ENCODE data around the gene HOXC13. TPM values are rescaled to one million over a fixed set of nuclear protein-coding genes. Genes with fewer than 3 reads are reported as not detected.
A peak's percentile ranks its signal among the peaks of the same experiment; 100 is the strongest.

The HOXC13 gene
- total and polyA plus RNA-seq, 4 donors, result 0.10 TPM; not detected in 3

- Histone ChIP-seq H3K4me1 (ENCODE audit: control insufficient read depth, insufficient read depth, low read length) (peaks cover 83% of the 10 kb centered on the region), H3K27me3 (ENCODE audit: control insufficient read depth, insufficient read depth, low read length) (peaks cover 50% of the 10 kb centered on the region), H3K4me3 (ENCODE audit: low read depth, low read length) (peak overlapping the region; percentile 94), H3K9me3 (ENCODE audit: control insufficient read depth, insufficient read depth, low read length) (no peaks in the 10 kb centered on the region), H3K27ac (ENCODE audit: low read depth, low read length) (peak overlapping the region; percentile 99), H3K36me3 (ENCODE audit: control insufficient read depth, insufficient read depth, low read length) (peaks cover 13% of the 10 kb centered on the region)
- DNase-seq (ENCODE audit: low read depth in 4 of 6, low spot score in 6 of 6), result no peak
- 6% methylated on average over 52 of the region's 60 CpGs for WGBS (ENCODE audit: insufficient coverage)
These were observed 55.8 kb downstream of the HOXC13 start for GRCh38 chr12:53994264-53995001.

GRCh38 chr12:53995002-53995377 lies 56.4 kb downstream of the HOXC13 start:
- no peaks in the 10 kb centered on the region for H3K9me3 ChIP-seq (ENCODE audit: control insufficient read depth, insufficient read depth, low read length)
- peak overlapping the region; percentile 94 for H3K4me3 ChIP-seq (ENCODE audit: low read depth, low read length)
- H3K36me3 ChIP-seq (ENCODE audit: control insufficient read depth, insufficient read depth, low read length), result peaks cover 13% of the 10 kb centered on the region
- WGBS (ENCODE audit: insufficient coverage), result 6% methylated on average over 17 of the region's 17 CpGs
- no peak for DNase-seq (ENCODE audit: low read depth in 4 of 6, low spot score in 6 of 6)
- peak overlapping the region; percentile 99 for H3K27ac ChIP-seq (ENCODE audit: low read depth, low read length)
- H3K4me1 ChIP-seq (ENCODE audit: control insufficient read depth, insufficient read depth, low read length), result peaks cover 85% of the 10 kb centered on the region
- H3K27me3 ChIP-seq (ENCODE audit: control insufficient read depth, insufficient read depth, low read length), result peaks cover 44% of the 10 kb centered on the region

- DNase-seq (ENCODE audit: low read depth in 4 of 6, low spot score in 6 of 6), result no peak
- WGBS (ENCODE audit: insufficient coverage), result 6% methylated on average over 48 of the region's 48 CpGs
- peaks cover 11% of the 10 kb centered on the region for H3K36me3 ChIP-seq (ENCODE audit: control insufficient read depth, insufficient read depth, low read length)
- no peaks in the 10 kb centered on the region for H3K9me3 ChIP-seq (ENCODE audit: control insufficient read depth, insufficient read depth, low read length)
- H3K4me1 ChIP-seq (ENCODE audit: control insufficient read depth, insufficient read depth, low read length), result peaks cover 82% of the 10 kb centered on the region
- peaks cover 39% of the 10 kb centered on the region for H3K27me3 ChIP-seq (ENCODE audit: control insufficient read depth, insufficient read depth, low read length)
- H3K4me3 ChIP-seq (ENCODE audit: low read depth, low read length), result peak overlapping the region; percentile 94
- H3K27ac ChIP-seq (ENCODE audit: low read depth, low read length), result peak overlapping the region; percentile 99
These were observed 57.0 kb downstream of the HOXC13 start for GRCh38 chr12:53995378-53996239.

Small RNA genes lying within 50 kb of the gene (small RNA-seq; reads per million reads assigned to genes)
- gene AC012531.3 (ENCODE audit: low replicate concordance), result not detected
- not detected for gene AC012531.4 (ENCODE audit: low replicate concordance)
- gene MIR196A2 (ENCODE audit: low replicate concordance), result 154 reads per million, percentile 98 among the genes with 10 or more reads in this experiment
- not detected for gene RF01905 (ENCODE audit: low replicate concordance)
- not detected for gene RF01906 (ENCODE audit: low replicate concordance)

Other genes starting within 250 kb of the HOXC13 start
- 100 to 1,000 TPM in 1 of 2 donors, 10 to 100 TPM in 1; 55.5 to 205 TPM for gene CALCOCO1, start 211.4 kb upstream of the HOXC13 start, total RNA-seq
- 100 to 1,000 TPM in 1 of 2 donors, 10 to 100 TPM in 1; 85.3 to 120 TPM for gene CALCOCO1, start 211.4 kb upstream of the HOXC13 start, polyA plus RNA-seq (ENCODE audit: insufficient read length in 2 of 2)
- under 1 TPM in 1 of 2 donors, not detected in 1; 0.79 TPM for gene CISTR, start 186.9 kb upstream of the HOXC13 start, total RNA-seq
- 1 to 10 TPM; 1.1 to 1.2 TPM for gene CISTR, start 186.9 kb upstream of the HOXC13 start, polyA plus RNA-seq (ENCODE audit: insufficient read length in 2 of 2)
- 1 to 10 TPM in 1 of 2 donors, not detected in 1; 2.3 TPM for gene HOXC12, start 16.1 kb downstream of the HOXC13 start, total RNA-seq
- gene HOXC12, start 16.1 kb downstream of the HOXC13 start, polyA plus RNA-seq (ENCODE audit: insufficient read length in 2 of 2), result not detected
- 1 to 10 TPM in 1 of 2 donors, not detected in 1; 1.5 TPM for gene HOXC11, start 34.3 kb downstream of the HOXC13 start, total RNA-seq
- gene HOXC11, start 34.3 kb downstream of the HOXC13 start, polyA plus RNA-seq (ENCODE audit: insufficient read length in 2 of 2), result not detected
- under 1 TPM in 1 of 2 donors, not detected in 1; 0.59 TPM for gene HOTAIR, start 36.1 kb downstream of the HOXC13 start, total RNA-seq
- not detected for gene HOTAIR, start 36.1 kb downstream of the HOXC13 start, polyA plus RNA-seq (ENCODE audit: insufficient read length in 2 of 2)
- gene HOXC10, start 46.3 kb downstream of the HOXC13 start, total RNA-seq, result 1 to 10 TPM in 1 of 2 donors, not detected in 1; 9.2 TPM
- under 1 TPM in 1 of 2 donors, not detected in 1; 0.81 TPM for gene HOXC10, start 46.3 kb downstream of the HOXC13 start, polyA plus RNA-seq (ENCODE audit: insufficient read length in 2 of 2)
- 10 to 100 TPM in 1 of 2 donors, 1 to 10 TPM in 1; 8.5 to 14.2 TPM for gene HOXC9, start 61.3 kb downstream of the HOXC13 start, total RNA-seq
- 10 to 100 TPM in 1 of 2 donors, 1 to 10 TPM in 1; 1.6 to 17.9 TPM for gene HOXC9, start 61.3 kb downstream of the HOXC13 start, polyA plus RNA-seq (ENCODE audit: insufficient read length in 2 of 2)
- gene HOXC8, start 70.2 kb downstream of the HOXC13 start, total RNA-seq, result 1 to 10 TPM; 5.3 to 8.4 TPM
- gene HOXC8, start 70.2 kb downstream of the HOXC13 start, polyA plus RNA-seq (ENCODE audit: insufficient read length in 2 of 2), result 100 to 1,000 TPM in 1 of 2 donors, 10 to 100 TPM in 1; 64.3 to 158 TPM
- 10 to 100 TPM in 1 of 2 donors, 1 to 10 TPM in 1; 6.6 to 10.3 TPM for gene HOXC6, start 89.6 kb downstream of the HOXC13 start, total RNA-seq
- gene HOXC6, start 89.6 kb downstream of the HOXC13 start, polyA plus RNA-seq (ENCODE audit: insufficient read length in 2 of 2), result 100 to 1,000 TPM; 111 to 114 TPM
- gene HOXC5, start 94.2 kb downstream of the HOXC13 start, total RNA-seq, result 1 to 10 TPM; 2.4 to 4.5 TPM
- 10 to 100 TPM; 11.8 to 16.3 TPM for gene HOXC5, start 94.2 kb downstream of the HOXC13 start, polyA plus RNA-seq (ENCODE audit: insufficient read length in 2 of 2)
- 10 to 100 TPM in 1 of 2 donors, 1 to 10 TPM in 1; 10.0 to 10.3 TPM for gene HOXC4, start 115.0 kb downstream of the HOXC13 start, total RNA-seq
- 100 to 1,000 TPM in 1 of 2 donors, 10 to 100 TPM in 1; 98.7 to 100 TPM for gene HOXC4, start 115.0 kb downstream of the HOXC13 start, polyA plus RNA-seq (ENCODE audit: insufficient read length in 2 of 2)

Measured in spinal cord (tissue), 10 donors.